Upper lobe of right lung (tissue), 1 donor: ENCODE results near the gene DPEP3. TPM values are rescaled to one million over a fixed set of nuclear protein-coding genes. Genes with fewer than 3 reads are reported as not detected.

Source experiments
- ATAC-seq: fragments of 200-7000 bp; cut with Tn5 transposase; one replicate; pipeline ENCODE4 v1.9.1; 2020; ENCODE audit warnings: mild to moderate bottlenecking, moderate library complexity
- DNase-seq: peaks from one replicate; pipeline ENCODE4 v3.0.0-alpha.2; 2020
- H3K27ac ChIP-seq: fragments of 200-600 bp; one replicate; pipeline ENCODE4 v1.8.0; 2022
- H3K27me3 ChIP-seq: fragments of 200-600 bp; one replicate; pipeline ENCODE4 v1.8.0; 2022; ENCODE audit warnings: mild to moderate bottlenecking
- H3K36me3 ChIP-seq: fragments of 200-600 bp; one replicate; pipeline ENCODE4 v1.8.0; 2022
- H3K4me1 ChIP-seq: fragments of 200-600 bp; one replicate; pipeline ENCODE4 v1.8.0; 2022
- H3K4me3 ChIP-seq: fragments of 200-600 bp; one replicate; pipeline ENCODE4 v1.8.0; 2022; ENCODE audit warnings: mild to moderate bottlenecking
- H3K9me3 ChIP-seq: fragments of 200-600 bp; one replicate; pipeline ENCODE4 v1.8.0; 2022
- CTCF ChIP-seq: fragments of 200-600 bp; IDR thresholded peaks from one replicate; pipeline ENCODE4 v1.8.0; 2022; ENCODE audit warnings: antibody characterized with exemption
- intact Hi-C: fragments of 100-400 bp; cut with DNase I; formaldehyde crosslinking; loops from one replicate; pipeline ENCODE4 v1.11.0; 2022
- total RNA-seq: library from RNA; stranded (reverse); fragmentation: NEBNext Ultra II Directional; extraction: Animal tissue kit (Norgen Biotek cat#: 25700); gene quantifications from one replicate; pipeline ENCODE4 v1.2.1, GENCODE V29; 2021
- donor health status: DM: no; HTN: yes; CAD: no; lungs with severe emphysema.

DPEP3 gene
- total RNA-seq, 1 donor from 2014 or later, result not detected

- ATAC-seq (no peak), DNase-seq (no peak)
- Histone ChIP-seq H3K27ac (no peak overlapping the region), H3K27me3 (no peaks in the 10 kb centered on the region), H3K36me3 (peaks cover 42% of the 10 kb centered on the region), H3K9me3 (no peaks in the 10 kb centered on the region), H3K4me3 (no peak overlapping the region), H3K4me1 (peaks cover 15% of the 10 kb centered on the region)
- intact Hi-C loops, result no loop called here
- no peak for TF ChIP-seq CTCF
These were observed 49.6 kb downstream of the DPEP3 start for GRCh38 chr16:67930678-67931211.

DNA sequence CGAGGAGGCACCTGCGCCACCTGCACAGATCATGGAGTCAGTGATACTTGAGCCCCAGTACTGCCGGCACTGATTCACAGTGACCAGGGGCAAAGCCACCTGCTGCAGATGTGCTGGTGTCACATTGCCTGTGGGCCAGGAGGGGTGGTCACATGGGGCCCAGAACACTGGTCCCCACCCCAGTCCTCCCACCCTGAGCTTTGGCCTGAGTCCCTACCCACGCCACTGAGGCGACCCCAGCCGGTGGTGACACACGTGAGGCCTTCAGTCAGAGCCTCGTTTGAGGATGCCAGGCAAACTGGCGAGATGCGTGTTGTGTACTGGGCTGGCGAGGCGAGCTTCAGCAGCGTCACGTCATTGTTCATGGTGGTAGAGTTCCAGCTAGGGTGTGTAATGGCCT is 50.1 kb downstream of the DPEP3 start:
- ATAC-seq (no peak), DNase-seq (no peak)
- intact Hi-C loops, result no loop called here
- no peak overlapping the region for H3K4me3 ChIP-seq
- no peak overlapping the region for H3K27ac ChIP-seq
- peaks cover 15% of the 10 kb centered on the region for H3K4me1 ChIP-seq
- peaks cover 42% of the 10 kb centered on the region for H3K36me3 ChIP-seq
- no peak for TF ChIP-seq CTCF
- no peaks in the 10 kb centered on the region for H3K9me3 ChIP-seq
- H3K27me3 ChIP-seq, result no peaks in the 10 kb centered on the region

DNA sequence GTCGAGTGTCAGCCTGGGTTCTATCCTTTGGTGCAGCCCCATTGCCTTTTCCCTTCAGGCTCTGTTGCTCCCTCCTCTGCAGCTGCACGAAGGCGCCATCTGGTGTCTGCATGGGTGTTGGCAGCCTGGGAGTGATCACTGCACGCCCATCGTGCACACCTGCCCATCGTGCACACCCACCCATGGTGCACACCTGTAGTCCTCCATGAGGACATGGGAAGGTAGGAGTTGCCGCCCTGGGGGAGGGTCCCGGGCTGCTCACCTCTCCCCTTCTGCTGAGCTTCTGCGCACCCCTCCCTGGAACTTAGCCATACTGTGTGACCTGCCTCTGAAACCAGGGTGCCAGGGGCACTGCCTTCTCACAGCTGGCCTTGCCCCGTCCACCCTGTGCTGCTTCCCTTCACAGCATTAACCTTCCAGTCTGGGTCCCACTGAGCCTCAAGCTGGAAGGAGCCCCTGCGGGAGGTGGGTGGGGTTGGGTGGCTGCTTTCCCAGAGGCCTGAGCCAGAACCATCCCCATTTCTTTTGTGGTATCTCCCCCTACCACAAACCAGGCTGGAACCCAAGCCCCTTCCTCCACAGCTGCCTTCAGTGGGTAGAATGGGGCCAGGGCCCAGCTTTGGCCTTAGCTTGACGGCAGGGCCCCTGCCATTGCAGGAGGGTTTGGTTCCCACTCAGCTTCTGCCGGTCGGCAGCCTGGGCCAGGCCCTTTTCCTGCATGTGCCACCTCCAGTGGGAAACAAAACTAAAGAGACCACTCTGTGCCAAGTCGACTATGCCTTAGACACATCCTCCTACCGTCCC is 51.5 kb downstream of the DPEP3 start:
- H3K27ac ChIP-seq, result no peak overlapping the region
- DNase-seq, result peak; percentile 83
- peaks cover 28% of the 10 kb centered on the region for H3K36me3 ChIP-seq
- no peaks in the 10 kb centered on the region for H3K27me3 ChIP-seq
- no peak overlapping the region for H3K4me3 ChIP-seq
- intact Hi-C loops, result loop anchor here (10.0 kb wide), 2 partner anchors 104 to 254 kb away; no protein-coding TSS in a partner anchor
- TF ChIP-seq CTCF, result peak; percentile 82
- no peaks in the 10 kb centered on the region for H3K9me3 ChIP-seq
- peaks cover 10% of the 10 kb centered on the region for H3K4me1 ChIP-seq
- ATAC-seq, result peak; percentile 79

DNA sequence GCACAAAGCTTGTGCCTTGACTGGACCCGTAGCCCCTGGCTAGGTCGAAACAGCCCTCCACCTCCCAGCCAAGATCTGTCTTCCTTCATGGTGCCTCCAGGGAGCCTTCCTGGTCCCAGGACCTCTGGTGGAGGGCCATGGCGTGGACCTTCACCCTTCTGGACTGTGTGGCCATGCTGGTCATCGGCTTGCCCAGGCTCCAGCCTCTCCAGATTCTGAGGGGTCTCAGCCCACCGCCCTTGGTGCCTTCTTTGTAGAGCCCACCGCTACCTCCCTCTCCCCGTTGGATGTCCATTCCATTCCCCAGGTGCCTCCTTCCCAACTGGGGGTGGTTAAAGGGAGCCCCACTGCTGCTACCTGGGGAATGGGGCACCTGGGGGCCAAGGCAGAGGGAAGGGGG is 52.2 kb downstream of the DPEP3 start:
- H3K27me3 ChIP-seq, result no peaks in the 10 kb centered on the region
- no peak overlapping the region for H3K4me3 ChIP-seq
- H3K27ac ChIP-seq, result no peak overlapping the region
- no peak for TF ChIP-seq CTCF
- no peak for ATAC-seq
- peaks cover 25% of the 10 kb centered on the region for H3K36me3 ChIP-seq
- no peak for DNase-seq
- H3K4me1 ChIP-seq, result peaks cover 10% of the 10 kb centered on the region
- no peaks in the 10 kb centered on the region for H3K9me3 ChIP-seq
- intact Hi-C loops, result loop anchor here (10.0 kb wide), 2 partner anchors 103 to 253 kb away; no protein-coding TSS in a partner anchor

- peaks cover 25% of the 10 kb centered on the region for H3K36me3 ChIP-seq
- ATAC-seq, result no peak
These were observed 53.0 kb downstream of the DPEP3 start for GRCh38 chr16:67927131-67927941.

More at GRCh38 chr16:67927131-67927941, 53.0 kb downstream of the DPEP3 start:
- DNase-seq, result no peak
- H3K4me3 ChIP-seq, result no peak overlapping the region
- H3K27me3 ChIP-seq, result no peaks in the 10 kb centered on the region
- H3K4me1 ChIP-seq, result peaks cover 10% of the 10 kb centered on the region
- no peaks in the 10 kb centered on the region for H3K9me3 ChIP-seq
- TF ChIP-seq CTCF, result no peak
- intact Hi-C loops, result loop anchor here (10.0 kb wide), 2 partner anchors 103 to 253 kb away; no protein-coding TSS in a partner anchor
- no peak overlapping the region for H3K27ac ChIP-seq
